ENCODE measurements around the gene PRMT7.

Gene PRMT7

GRCh38 chr16:68376590-68376989 is 65.8 kb downstream of the PRMT7 start:
- Histone ChIP-seq H3K4me3 (ENCODE audit: low read length) (no peak overlapping the region), H3K27ac (ENCODE audit: low read length) (no peak overlapping the region), H3K27me3 (ENCODE audit: control insufficient read depth, insufficient read depth, low read length) (no peaks in the 10 kb centered on the region), H3K36me3 (ENCODE audit: control insufficient read depth, low read depth, low read length) (no peaks in the 10 kb centered on the region), H3K4me1 (ENCODE audit: control insufficient read depth, low read depth, low read length) (no peaks in the 10 kb centered on the region), H3K9ac (ENCODE audit: low read length) (no peak overlapping the region), H3K9me3 (ENCODE audit: control insufficient read depth, low read depth, low read length) (no peaks in the 10 kb centered on the region)

- H3K4me3 ChIP-seq (ENCODE audit: low read length) = no peak overlapping the region
- no peak overlapping the region for H3K27ac ChIP-seq (ENCODE audit: low read length)
- H3K27me3 ChIP-seq (ENCODE audit: control insufficient read depth, insufficient read depth, low read length) = no peaks in the 10 kb centered on the region
- H3K4me1 ChIP-seq (ENCODE audit: control insufficient read depth, low read depth, low read length) = no peaks in the 10 kb centered on the region
- no peaks in the 10 kb centered on the region for H3K36me3 ChIP-seq (ENCODE audit: control insufficient read depth, low read depth, low read length)
- no peaks in the 10 kb centered on the region for H3K9me3 ChIP-seq (ENCODE audit: control insufficient read depth, low read depth, low read length)
- no peak overlapping the region for H3K9ac ChIP-seq (ENCODE audit: low read length)
Measured at GRCh38 chr16:68377221-68377620, 66.4 kb downstream of the PRMT7 start.

- no peak overlapping the region for H3K9ac ChIP-seq (ENCODE audit: low read length)
- H3K9me3 ChIP-seq (ENCODE audit: control insufficient read depth, low read depth, low read length) = no peaks in the 10 kb centered on the region
- H3K4me3 ChIP-seq (ENCODE audit: low read length) = no peak overlapping the region
- no peaks in the 10 kb centered on the region for H3K27me3 ChIP-seq (ENCODE audit: control insufficient read depth, insufficient read depth, low read length)
- no peak overlapping the region for H3K27ac ChIP-seq (ENCODE audit: low read length)
- H3K4me1 ChIP-seq (ENCODE audit: control insufficient read depth, low read depth, low read length) = no peaks in the 10 kb centered on the region
- no peaks in the 10 kb centered on the region for H3K36me3 ChIP-seq (ENCODE audit: control insufficient read depth, low read depth, low read length)
Measured at GRCh38 chr16:68377667-68378393, 67.0 kb downstream of the PRMT7 start.

- no peaks in the 10 kb centered on the region for H3K4me1 ChIP-seq (ENCODE audit: control insufficient read depth, low read depth, low read length)
- H3K9me3 ChIP-seq (ENCODE audit: control insufficient read depth, low read depth, low read length) = no peaks in the 10 kb centered on the region
- no peaks in the 10 kb centered on the region for H3K27me3 ChIP-seq (ENCODE audit: control insufficient read depth, insufficient read depth, low read length)
- no peak overlapping the region for H3K27ac ChIP-seq (ENCODE audit: low read length)
- H3K9ac ChIP-seq (ENCODE audit: low read length) = no peak overlapping the region
- no peak overlapping the region for H3K4me3 ChIP-seq (ENCODE audit: low read length)
- no peaks in the 10 kb centered on the region for H3K36me3 ChIP-seq (ENCODE audit: control insufficient read depth, low read depth, low read length)
Measured at GRCh38 chr16:68378436-68379415, 67.9 kb downstream of the PRMT7 start.

- no peak overlapping the region for H3K27ac ChIP-seq (ENCODE audit: low read length)
- no peak overlapping the region for H3K4me3 ChIP-seq (ENCODE audit: low read length)
- no peaks in the 10 kb centered on the region for H3K36me3 ChIP-seq (ENCODE audit: control insufficient read depth, low read depth, low read length)
- H3K4me1 ChIP-seq (ENCODE audit: control insufficient read depth, low read depth, low read length) = peaks cover 9% of the 10 kb centered on the region
- H3K9ac ChIP-seq (ENCODE audit: low read length) = no peak overlapping the region
- no peaks in the 10 kb centered on the region for H3K9me3 ChIP-seq (ENCODE audit: control insufficient read depth, low read depth, low read length)
- no peaks in the 10 kb centered on the region for H3K27me3 ChIP-seq (ENCODE audit: control insufficient read depth, insufficient read depth, low read length)
Measured at GRCh38 chr16:68379472-68380347, 68.9 kb downstream of the PRMT7 start.

GRCh38 chr16:68380348-68380670 is 69.5 kb downstream of the PRMT7 start:
- peaks cover 15% of the 10 kb centered on the region for H3K4me1 ChIP-seq (ENCODE audit: control insufficient read depth, low read depth, low read length)
- H3K36me3 ChIP-seq (ENCODE audit: control insufficient read depth, low read depth, low read length) = no peaks in the 10 kb centered on the region
- no peaks in the 10 kb centered on the region for H3K9me3 ChIP-seq (ENCODE audit: control insufficient read depth, low read depth, low read length)
- H3K4me3 ChIP-seq (ENCODE audit: low read length) = no peak overlapping the region
- no peak overlapping the region for H3K9ac ChIP-seq (ENCODE audit: low read length)
- no peak overlapping the region for H3K27ac ChIP-seq (ENCODE audit: low read length)
- no peaks in the 10 kb centered on the region for H3K27me3 ChIP-seq (ENCODE audit: control insufficient read depth, insufficient read depth, low read length)

- Histone ChIP-seq H3K27ac (ENCODE audit: low read length) (no peak overlapping the region), H3K9me3 (ENCODE audit: control insufficient read depth, low read depth, low read length) (no peaks in the 10 kb centered on the region), H3K36me3 (ENCODE audit: control insufficient read depth, low read depth, low read length) (no peaks in the 10 kb centered on the region), H3K27me3 (ENCODE audit: control insufficient read depth, insufficient read depth, low read length) (no peaks in the 10 kb centered on the region), H3K9ac (ENCODE audit: low read length) (no peak overlapping the region), H3K4me1 (ENCODE audit: control insufficient read depth, low read depth, low read length) (peaks cover 16% of the 10 kb centered on the region), H3K4me3 (ENCODE audit: low read length) (no peak overlapping the region)
Measured at GRCh38 chr16:68380676-68381362, 70.0 kb downstream of the PRMT7 start.

GRCh38 chr16:68381363-68381724 is 70.5 kb downstream of the PRMT7 start:
- no peaks in the 10 kb centered on the region for H3K27me3 ChIP-seq (ENCODE audit: control insufficient read depth, insufficient read depth, low read length)
- no peaks in the 10 kb centered on the region for H3K36me3 ChIP-seq (ENCODE audit: control insufficient read depth, low read depth, low read length)

GRCh38 chr16:68382296-68382718 is 71.5 kb downstream of the PRMT7 start:
- Histone ChIP-seq H3K27ac (ENCODE audit: low read length) (no peak overlapping the region), H3K36me3 (ENCODE audit: control insufficient read depth, low read depth, low read length) (no peaks in the 10 kb centered on the region), H3K9me3 (ENCODE audit: control insufficient read depth, low read depth, low read length) (no peaks in the 10 kb centered on the region), H3K27me3 (ENCODE audit: control insufficient read depth, insufficient read depth, low read length) (no peaks in the 10 kb centered on the region), H3K4me3 (ENCODE audit: low read length) (no peak overlapping the region), H3K4me1 (ENCODE audit: control insufficient read depth, low read depth, low read length) (peaks cover 16% of the 10 kb centered on the region), H3K9ac (ENCODE audit: low read length) (no peak overlapping the region)

More at GRCh38 chr16:68381363-68381724, 70.5 kb downstream of the PRMT7 start:
- no peak overlapping the region for H3K27ac ChIP-seq (ENCODE audit: low read length)
- no peak overlapping the region for H3K4me3 ChIP-seq (ENCODE audit: low read length)
- no peak overlapping the region for H3K9ac ChIP-seq (ENCODE audit: low read length)
- no peaks in the 10 kb centered on the region for H3K9me3 ChIP-seq (ENCODE audit: control insufficient read depth, low read depth, low read length)
- peaks cover 16% of the 10 kb centered on the region for H3K4me1 ChIP-seq (ENCODE audit: control insufficient read depth, low read depth, low read length)

- Histone ChIP-seq H3K9ac (ENCODE audit: low read length) (no peak overlapping the region), H3K27me3 (ENCODE audit: control insufficient read depth, insufficient read depth, low read length) (no peaks in the 10 kb centered on the region), H3K9me3 (ENCODE audit: control insufficient read depth, low read depth, low read length) (no peaks in the 10 kb centered on the region), H3K27ac (ENCODE audit: low read length) (no peak overlapping the region), H3K4me3 (ENCODE audit: low read length) (no peak overlapping the region), H3K4me1 (ENCODE audit: control insufficient read depth, low read depth, low read length) (peaks cover 16% of the 10 kb centered on the region), H3K36me3 (ENCODE audit: control insufficient read depth, low read depth, low read length) (no peaks in the 10 kb centered on the region)
Measured at GRCh38 chr16:68383858-68384257, 73.0 kb downstream of the PRMT7 start.

Data from iPS-18a (cell line).